Sigmoid colon (tissue), 4 donors: ENCODE measurements around the gene TOMM40.

Experiments
- CTCF ChIP-seq, 4 experiments: fragments of 450-650 bp in 3 of 4; fragments of 200-600 bp in 1 of 4; IDR thresholded peaks; one replicate each; pipeline ENCODE4 v1.5.1; 2016 to 2019; ENCODE audit warnings: antibody characterized with exemption in 4 of 4, mild to moderate bottlenecking in 3 of 4, moderate library complexity in 2 of 4
- EP300 ChIP-seq, 4 donors: sonication (generic); formaldehyde crosslinking; IDR thresholded peaks; one replicate each; pipeline ENCODE4 v1.6.1; 2017; ENCODE audit warnings: antibody characterized with exemption in 4 of 4

GRCh38 chr19:44951179-44952159, 60.4 kb downstream of the TOMM40 start:
- TF ChIP-seq CTCF (IDR thresholded peaks at IDR 0.05) (peak; percentile 69 to 84 (median 76)), EP300 (IDR thresholded peaks at IDR 0.05) (no peak)
